HG02852 (cell line): Measurements from ENCODE around the gene AQP12A.
"Not testable (repeated sequence)": the region's sequence is repeated elsewhere in the genome, so short reads cannot be mapped to it uniquely, and the experiment has no call there.

Experiments
- ATAC-seq: cut with Tn5 transposase; IDR thresholded peaks from one replicate; pipeline ENCODE4 v1.9.1; 2021; ENCODE audit warnings: mild to moderate bottlenecking, moderate library complexity; ENCODE audit not compliant: unreplicated experiment

AQP12A gene

GRCh38 chr2:240687741-240688552, 3.7 kb upstream of the AQP12A start:
- no peak for ATAC-seq

- no peak for ATAC-seq
Observed at GRCh38 chr2:240688553-240688919, 3.1 kb upstream of the AQP12A start.

DNA sequence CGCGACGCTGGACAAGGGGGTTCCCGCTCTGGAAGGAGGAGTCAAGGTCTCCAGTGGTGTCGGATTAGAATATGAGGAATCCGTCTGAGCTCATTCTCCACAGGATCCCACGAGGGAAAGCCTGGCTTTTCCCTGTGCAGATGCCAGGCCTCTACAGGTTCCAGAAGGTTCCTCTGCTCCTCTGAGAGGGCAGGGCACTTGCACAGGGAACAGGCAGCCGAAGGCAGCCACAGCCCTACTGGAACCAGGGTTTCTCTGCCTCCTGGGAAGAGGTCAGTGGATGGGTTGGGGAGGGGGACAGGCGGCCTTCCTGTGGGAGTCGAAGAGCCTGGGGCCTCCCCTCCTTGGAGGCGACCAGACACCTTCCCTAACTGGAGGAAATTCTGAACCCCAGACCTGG, 1.7 kb upstream of the AQP12A start:
- no peak for ATAC-seq

DNA sequence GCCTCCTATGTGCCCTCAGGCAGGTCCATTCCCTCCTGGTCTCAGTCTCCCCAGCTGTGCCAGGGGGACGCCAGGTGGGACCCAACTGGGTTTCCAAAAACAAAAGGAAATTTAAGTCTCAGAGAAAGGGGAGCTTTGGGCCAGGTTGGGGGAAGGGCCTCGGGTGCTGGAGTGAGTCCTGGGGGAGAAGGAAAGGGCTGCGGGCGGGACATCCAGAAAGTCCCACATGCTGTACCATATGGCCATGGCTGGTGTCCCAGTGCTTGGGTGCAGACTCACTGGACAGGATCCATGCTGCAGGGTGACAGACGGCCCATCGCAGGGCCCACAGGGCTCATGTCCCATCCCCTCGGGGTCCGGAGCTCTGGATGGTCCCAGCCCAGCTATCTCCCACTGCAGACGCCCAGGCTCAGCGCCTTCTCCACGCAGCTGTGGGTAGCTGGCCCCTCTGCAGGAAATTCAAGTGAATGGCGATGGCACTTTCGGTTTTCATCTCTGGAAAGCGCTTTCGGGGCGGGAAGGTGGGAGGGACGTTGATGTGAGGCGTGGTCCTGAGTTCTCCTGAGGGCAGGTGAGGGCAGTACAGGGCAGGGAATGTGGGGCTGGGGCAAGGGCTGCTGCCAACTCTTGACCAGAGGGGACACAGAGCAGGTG, 1.1 kb upstream of the AQP12A start:
- not testable (repeated sequence) for ATAC-seq

DNA sequence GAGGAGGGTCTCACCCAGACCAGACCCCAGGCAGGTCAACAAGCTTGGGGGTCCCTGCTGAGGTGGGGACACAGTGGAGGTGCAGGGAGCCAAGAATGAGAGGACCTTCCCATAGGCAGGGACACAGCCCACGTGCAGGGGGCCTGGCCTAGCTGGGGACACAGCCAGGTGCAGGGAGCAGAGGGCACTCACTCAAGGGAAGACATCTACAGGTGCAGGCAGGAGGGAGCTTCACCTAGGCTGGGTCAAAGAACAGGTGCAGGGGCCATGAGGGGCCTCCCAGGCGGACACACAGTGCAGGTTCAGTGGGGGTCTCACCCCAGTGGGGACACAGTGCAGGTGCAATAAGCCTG, 615 bp upstream of the AQP12A start:
- ATAC-seq = not testable (repeated sequence)

- ATAC-seq = not testable (repeated sequence)
Observed at GRCh38 chr2:240692583-240693561, 1.2 kb downstream of the AQP12A start.

DNA sequence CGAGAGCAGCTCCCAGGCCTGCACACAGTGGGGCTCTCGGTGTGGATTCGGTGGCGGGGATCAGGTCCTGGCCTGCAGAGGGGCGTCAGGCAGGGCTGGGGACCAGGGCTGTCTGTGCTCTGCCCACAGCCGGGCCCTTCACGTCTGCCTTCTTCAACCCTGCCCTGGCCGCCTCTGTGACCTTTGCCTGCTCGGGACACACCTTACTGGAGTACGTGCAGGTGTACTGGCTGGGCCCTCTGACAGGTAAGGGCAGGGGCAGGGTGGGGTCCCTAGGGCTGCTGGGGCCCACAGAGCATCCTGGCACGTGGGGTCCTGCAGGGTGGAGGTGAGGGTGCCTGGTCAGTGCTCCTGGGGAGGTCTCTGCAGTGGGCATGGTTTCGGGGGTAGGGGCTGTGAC, 2.6 kb downstream of the AQP12A start:
- ATAC-seq = not testable (repeated sequence)

- ATAC-seq = not testable (repeated sequence)
Observed at GRCh38 chr2:240695593-240695992, 3.9 kb downstream of the AQP12A start.

GRCh38 chr2:240696469-240696868, 4.8 kb downstream of the AQP12A start:
- not testable (repeated sequence) for ATAC-seq

GRCh38 chr2:240698852-240699561, 7.3 kb downstream of the AQP12A start:
- ATAC-seq = not testable (repeated sequence)

DNA sequence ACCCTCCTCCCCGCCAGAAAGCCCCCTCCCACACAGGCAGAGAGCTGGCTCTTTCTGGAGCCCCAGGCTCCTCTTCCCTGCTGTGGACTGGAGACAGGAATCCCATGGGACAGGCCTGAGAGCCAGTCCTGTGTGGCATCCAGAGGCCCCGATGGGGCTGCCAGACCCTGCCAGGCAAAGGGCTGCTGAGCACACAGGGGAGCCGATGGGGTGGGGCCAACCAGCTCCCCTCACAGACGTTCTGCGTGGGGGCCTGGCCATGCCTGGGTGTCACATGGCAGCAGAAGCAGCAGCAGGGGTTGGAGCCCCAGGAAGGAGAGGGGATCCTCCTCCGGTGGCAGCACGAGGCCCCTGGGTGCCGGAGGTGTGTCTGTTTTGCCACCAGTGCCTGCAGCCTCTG, 8.2 kb downstream of the AQP12A start:
- ATAC-seq = not testable (repeated sequence)

DNA sequence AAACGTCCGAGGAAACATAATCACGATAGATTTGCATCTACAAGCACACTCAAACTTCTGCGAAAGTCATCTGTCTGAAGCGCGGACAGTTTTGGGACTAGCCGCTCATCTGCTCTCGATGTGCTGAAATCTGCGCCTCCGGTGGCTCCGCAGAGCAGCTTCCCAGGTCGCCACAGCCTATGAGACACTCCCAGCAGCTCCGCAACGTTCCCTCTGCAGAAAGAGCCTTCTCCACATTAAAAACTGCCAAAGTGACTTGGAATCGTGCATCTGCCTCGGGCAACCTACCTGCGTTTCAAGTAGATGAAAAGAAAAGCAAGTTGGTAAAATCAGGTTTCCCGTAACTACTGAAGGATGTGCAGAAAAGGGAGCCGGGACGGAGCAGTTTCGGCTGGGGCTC, 8.9 kb downstream of the AQP12A start:
- ATAC-seq = not testable (repeated sequence)

DNA sequence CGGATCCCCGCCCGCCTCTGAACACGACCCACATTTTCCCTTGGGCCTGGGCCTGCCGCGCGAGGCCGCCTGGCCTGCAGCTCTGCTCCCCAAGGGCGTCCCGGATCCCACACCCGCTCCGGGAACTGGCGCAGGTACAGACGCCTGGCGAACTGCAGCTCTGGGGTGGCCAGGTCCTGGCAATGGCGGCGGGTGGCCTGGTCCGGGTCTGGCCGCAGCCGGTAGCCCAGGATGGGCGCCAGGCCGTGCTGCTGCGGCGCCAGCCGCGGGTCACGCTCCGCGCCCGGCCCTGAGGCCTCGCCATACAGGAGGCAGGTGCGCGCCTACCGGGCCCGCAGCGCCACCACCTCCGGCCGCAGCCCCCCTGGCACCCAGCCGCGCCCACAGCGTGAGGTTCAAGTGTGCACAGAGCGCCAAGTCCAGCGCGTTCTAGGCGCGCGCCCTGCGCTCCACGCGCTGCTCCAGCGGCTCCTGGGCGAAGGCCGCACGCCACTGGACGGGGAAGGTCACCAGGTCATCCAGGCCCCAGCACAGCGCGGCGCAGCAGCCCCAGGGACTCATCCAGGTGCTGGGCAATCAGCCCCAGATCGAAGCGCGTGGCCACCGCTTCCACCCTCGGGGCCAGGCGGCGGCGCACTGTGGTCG, 9.5 kb downstream of the AQP12A start:
- no peak for ATAC-seq

DNA sequence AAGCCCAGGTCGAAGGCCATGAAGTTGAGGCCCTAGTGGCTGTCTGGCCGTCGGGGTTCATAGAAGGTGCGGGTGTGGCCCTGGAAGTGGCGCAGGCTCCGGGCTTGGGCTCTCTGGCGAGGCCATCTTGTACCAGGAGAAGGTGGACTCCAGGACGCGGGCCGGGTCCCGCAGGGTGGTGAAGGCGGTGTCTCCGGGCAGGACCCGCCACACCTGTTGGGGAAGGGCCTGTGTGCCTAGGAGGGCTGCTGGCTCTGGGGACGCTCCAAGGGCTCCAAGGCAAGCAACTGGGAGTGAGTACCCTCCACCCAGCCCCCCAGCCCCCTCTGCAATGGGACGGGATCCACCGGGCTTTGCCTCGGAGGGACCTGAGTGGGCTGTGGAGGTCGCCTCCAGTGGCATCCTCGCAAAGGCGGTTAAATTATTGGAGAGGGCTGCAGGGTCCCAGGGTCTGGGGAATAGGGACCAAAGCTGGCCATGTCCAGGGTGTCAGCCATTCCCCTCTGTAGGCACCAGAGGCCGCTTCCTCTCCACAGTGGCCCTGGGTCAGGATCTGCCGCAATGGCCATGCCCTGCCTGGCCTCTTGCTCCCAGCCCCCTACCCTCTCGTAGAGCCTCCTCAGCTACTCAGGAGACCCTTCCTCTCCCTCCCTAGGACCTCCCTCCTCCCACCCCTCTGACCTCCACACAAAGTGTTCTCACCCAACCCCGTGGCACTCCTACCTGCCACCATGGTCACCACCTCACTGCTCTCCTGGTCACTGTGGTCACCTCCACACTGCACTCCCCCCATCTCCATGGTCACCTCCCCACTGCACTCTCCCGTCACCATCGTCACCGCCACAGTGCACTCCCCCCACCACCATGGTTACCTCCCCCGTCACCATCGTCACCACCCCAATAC, 10.3 kb downstream of the AQP12A start:
- ATAC-seq = no peak

GRCh38 chr2:240702640-240703011, 11.0 kb downstream of the AQP12A start:
- no peak for ATAC-seq

- no peak for ATAC-seq
Observed at GRCh38 chr2:240703417-240704341, 12.0 kb downstream of the AQP12A start.

- ATAC-seq = no peak
Observed at GRCh38 chr2:240704651-240705050, 13.0 kb downstream of the AQP12A start.

GRCh38 chr2:240705204-240705791, 13.6 kb downstream of the AQP12A start:
- ATAC-seq = no peak
